HG03439 (cell line): ENCODE results near the gene CABP7.

ENCODE experiments used
- ATAC-seq: cut with Tn5 transposase; IDR thresholded peaks from one replicate; pipeline ENCODE4 v1.9.1; 2021; ENCODE audit warnings: mild to moderate bottlenecking, moderate library complexity; ENCODE audit not compliant: unreplicated experiment

The CABP7 gene

GRCh38 chr22:29722587-29722986 is 2.8 kb downstream of the CABP7 start:
- no peak for ATAC-seq

GRCh38 chr22:29723766-29724165 is 4.0 kb downstream of the CABP7 start:
- ATAC-seq = no peak

GRCh38 chr22:29724843-29725242 is 5.0 kb downstream of the CABP7 start:
- ATAC-seq = no peak

GRCh38 chr22:29726106-29726505 is 6.3 kb downstream of the CABP7 start:
- ATAC-seq = no peak

GRCh38 chr22:29726512-29727130 is 6.8 kb downstream of the CABP7 start:
- no peak for ATAC-seq

GRCh38 chr22:29727131-29727523 is 7.3 kb downstream of the CABP7 start:
- no peak for ATAC-seq

GRCh38 chr22:29729161-29729560 is 9.4 kb downstream of the CABP7 start:
- no peak for ATAC-seq

- no peak for ATAC-seq
Measured at GRCh38 chr22:29731058-29731850, 11.5 kb downstream of the CABP7 start.

- no peak for ATAC-seq
Measured at GRCh38 chr22:29732883-29733282, 13.1 kb downstream of the CABP7 start.

- no peak for ATAC-seq
Measured at GRCh38 chr22:29733362-29734201, 13.8 kb downstream of the CABP7 start.

GRCh38 chr22:29734406-29734805 is 14.6 kb downstream of the CABP7 start:
- ATAC-seq = no peak

- no peak for ATAC-seq
Measured at GRCh38 chr22:29734838-29735237, 15.0 kb downstream of the CABP7 start.

GRCh38 chr22:29735416-29735815 is 15.6 kb downstream of the CABP7 start:
- ATAC-seq = no peak

- no peak for ATAC-seq
Measured at GRCh38 chr22:29737251-29738117, 17.7 kb downstream of the CABP7 start.

GRCh38 chr22:29738118-29738815 is 18.5 kb downstream of the CABP7 start:
- ATAC-seq = no peak

- no peak for ATAC-seq
Measured at GRCh38 chr22:29739346-29739875, 19.6 kb downstream of the CABP7 start.

- no peak for ATAC-seq
Measured at GRCh38 chr22:29740216-29740615, 20.4 kb downstream of the CABP7 start.

- ATAC-seq = no peak
Measured at GRCh38 chr22:29741926-29742325, 22.1 kb downstream of the CABP7 start.

GRCh38 chr22:29742326-29742725 is 22.5 kb downstream of the CABP7 start:
- no peak for ATAC-seq

GRCh38 chr22:29744902-29745301 is 25.1 kb downstream of the CABP7 start:
- no peak for ATAC-seq
